ENCODE measurements around the gene CCDC187. TPM values are rescaled to one million over a fixed set of nuclear protein-coding genes. Genes with fewer than 3 reads are reported as not detected.
"Not testable (repeated sequence)": the region's sequence is repeated elsewhere in the genome, so short reads cannot be mapped to it uniquely, and the experiment has no call there.

The CCDC187 gene
- total RNA-seq, 1 experiment from 2014 or later = 0.61 TPM

DNA sequence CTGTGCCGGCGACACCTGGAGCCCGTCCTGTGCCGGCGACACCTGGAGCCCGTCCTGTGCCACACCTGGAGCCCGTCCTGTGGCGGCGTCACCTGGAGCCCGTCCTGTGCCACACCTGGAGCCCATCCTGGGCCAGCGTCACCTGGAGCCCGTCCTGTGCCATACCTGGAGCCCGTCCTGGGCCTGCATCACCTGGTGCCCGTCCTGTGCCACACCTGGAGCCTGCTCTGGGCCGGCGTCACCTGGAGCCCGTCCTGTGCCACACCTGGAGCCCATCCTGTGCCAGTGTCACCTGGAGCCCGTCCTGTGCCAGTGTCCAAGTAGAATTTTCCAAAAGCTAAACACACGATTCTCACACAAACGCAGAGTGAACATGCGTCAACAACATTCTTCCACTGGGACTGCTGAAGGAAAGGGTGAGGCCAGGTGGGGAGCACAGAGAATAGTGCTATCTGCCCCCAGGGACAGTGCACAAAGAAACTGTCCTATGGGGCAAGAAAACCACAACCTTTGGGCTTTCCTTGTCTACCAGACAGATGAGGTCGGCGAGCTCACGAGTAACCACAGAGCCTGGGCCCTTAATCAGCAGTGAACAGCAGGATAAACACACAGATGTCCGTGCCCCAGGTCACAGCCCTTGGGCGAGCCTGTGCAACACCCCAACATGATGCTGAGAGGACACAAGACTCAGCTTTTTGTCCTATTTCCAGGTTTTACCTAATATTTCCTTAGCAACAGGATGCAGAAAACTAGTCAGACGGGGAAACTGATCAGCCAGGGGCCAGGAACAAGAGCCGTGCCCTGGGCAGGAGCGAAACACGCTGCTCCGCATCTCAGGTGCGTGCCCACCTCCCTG, 66.2 kb downstream of the CCDC187 start:
- no peak for DNase-seq (ENCODE audit: low spot score)
- in situ Hi-C loops (cut with HindIII; ENCODE audit: low sequenced_read_pairs) = no loop called here

DNA sequence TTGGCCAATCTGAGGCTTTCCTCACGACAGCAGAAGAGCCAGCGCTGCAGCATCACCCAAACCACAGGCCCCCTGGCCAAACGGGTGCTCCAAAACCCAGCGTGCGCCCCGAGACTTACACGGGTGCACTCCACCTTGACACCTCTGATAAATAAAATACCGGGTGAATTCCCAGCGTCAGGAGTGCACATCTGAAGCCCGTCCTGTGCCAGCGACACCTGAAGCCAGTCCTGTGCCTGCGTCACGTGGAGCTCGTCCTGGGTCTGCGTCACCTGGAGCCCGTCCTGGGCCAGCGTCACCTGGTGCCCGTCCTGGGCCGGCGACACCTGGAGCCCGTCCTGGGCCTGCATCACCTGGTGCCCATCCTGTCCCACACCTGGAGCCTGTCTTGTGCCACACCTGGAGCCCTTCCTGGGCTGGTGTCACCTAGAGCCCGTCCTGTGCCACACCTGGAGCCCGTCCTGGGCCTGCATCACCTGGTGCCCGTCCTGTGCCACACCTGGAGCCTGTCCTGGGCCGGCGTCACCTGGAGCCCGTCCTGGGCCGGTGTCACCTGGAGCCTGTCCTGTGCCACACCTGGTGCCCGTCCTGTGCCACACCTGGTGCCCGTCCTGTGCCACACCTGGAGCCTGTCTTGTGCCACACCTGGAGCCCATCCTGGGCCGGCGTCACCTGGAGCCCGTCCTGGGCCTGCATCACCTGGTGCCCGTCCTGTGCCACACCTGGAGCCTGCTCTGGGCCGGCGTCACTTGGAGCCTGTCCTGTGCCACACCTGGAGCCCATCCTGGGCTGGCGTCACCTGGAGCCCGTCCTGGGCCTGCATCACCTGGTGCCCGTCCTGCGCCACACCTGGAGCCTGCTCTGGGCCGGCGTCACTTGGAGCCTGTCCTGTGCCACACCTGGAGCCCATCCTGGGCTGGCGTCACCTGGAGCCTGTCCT, 67.2 kb downstream of the CCDC187 start:
- in situ Hi-C loops (cut with HindIII; ENCODE audit: low sequenced_read_pairs); DNase-seq (ENCODE audit: low spot score): not testable (repeated sequence)

DNA sequence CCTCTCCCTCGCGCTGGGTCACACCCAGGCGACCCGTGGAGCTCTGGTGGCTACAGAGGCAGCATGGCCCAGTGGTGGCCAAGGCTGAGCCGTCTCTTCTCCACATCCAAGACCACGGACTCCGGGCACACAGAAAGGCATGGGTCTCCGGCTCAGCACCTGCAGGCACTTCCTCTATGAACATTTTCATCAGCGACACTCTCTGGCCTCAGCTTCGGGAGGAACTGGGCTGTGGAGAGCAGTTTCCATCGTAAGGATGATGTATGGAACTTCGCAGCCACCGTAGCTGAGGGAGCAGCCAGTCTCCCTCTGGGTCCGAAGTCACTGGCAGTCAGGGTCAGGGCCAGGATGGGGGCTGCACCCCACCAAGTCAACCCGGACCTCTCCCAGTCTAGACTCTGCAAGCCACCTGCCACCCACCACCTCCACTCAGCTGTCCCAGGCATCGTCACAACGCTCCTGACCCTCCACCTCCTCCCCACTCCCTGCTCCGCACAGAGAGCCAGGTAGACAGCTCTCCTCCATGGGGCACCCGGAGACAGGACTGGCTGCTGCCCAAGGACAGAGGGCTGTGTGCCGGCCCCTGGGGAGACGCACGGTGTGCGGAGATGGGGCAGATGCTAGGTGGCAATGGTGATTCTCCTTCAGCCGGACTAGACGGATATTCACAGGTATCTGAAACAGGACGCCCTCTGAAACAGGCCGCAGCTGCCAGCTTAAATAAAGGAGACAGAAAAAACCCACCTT, 68.0 kb downstream of the CCDC187 start:
- in situ Hi-C loops (cut with HindIII; ENCODE audit: low sequenced_read_pairs) = no loop called here

DNA sequence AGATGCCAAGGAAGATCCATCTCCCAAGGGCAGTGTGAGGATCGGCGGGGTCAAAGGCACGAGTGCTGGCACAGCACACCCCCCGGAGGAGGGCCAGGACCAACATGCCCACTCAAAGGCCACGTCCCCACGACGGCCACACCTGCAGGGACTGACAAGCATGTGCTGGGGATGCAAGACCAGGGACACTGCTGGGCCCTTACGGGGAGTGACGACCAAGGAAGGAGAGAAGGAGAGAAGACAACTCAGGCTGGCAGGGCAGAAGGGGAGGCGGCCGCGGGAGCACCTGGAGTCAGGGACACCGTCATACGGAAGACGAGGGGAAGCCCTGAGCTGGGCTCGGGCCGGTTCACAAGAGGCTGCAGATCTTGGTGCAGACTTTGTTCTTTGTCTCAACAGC, 68.7 kb downstream of the CCDC187 start:
- DNase-seq (ENCODE audit: low spot score) = no peak
- in situ Hi-C loops (cut with HindIII; ENCODE audit: low sequenced_read_pairs) = no loop called here

More for the DNA sequence above, 68.0 kb downstream of the CCDC187 start:
- peak; percentile 66 for DNase-seq (ENCODE audit: low spot score)

DNA sequence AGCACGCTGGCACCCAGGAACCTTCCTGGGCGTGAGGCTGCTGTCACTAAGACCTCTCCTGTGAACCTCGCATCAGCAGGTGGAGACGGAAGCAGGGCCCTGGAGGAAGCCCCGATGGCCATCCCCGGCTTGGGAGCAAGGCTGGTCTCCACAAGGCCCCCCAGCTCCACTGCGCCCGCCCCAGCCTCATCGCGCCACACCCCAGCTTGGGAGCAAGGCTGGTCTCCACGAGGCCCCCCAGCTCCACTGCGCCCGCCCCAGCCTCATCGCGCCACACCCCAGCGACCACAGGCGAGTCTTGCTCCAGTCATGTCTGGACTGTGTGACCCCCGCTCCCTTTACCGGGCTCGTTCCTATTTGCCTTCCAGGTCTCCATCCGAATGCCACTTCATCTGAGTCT, 69.3 kb downstream of the CCDC187 start:
- in situ Hi-C loops (cut with HindIII; ENCODE audit: low sequenced_read_pairs) = no loop called here
- DNase-seq (ENCODE audit: low spot score) = no peak

DNA sequence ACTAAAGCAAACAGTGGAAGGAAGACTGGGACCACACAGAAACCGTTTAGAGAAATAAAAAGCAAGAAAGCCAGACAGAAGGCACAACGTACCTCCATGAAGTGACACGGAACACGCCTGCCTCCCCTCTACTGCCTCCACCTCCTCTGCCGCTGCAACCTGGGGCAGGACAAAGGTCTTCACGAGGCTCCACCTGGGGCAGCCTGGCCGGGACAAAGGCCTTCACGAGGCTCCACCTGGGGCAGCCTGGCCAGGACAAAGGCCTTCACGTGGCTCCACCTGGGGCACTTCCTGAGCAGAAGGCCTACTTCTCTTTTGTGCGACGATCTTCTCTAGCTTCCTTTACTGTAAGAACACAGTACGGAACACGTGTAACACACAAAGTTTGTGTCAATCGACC, 70.0 kb downstream of the CCDC187 start:
- in situ Hi-C loops (cut with HindIII; ENCODE audit: low sequenced_read_pairs) = no loop called here
- DNase-seq (ENCODE audit: low spot score) = no peak

DNA sequence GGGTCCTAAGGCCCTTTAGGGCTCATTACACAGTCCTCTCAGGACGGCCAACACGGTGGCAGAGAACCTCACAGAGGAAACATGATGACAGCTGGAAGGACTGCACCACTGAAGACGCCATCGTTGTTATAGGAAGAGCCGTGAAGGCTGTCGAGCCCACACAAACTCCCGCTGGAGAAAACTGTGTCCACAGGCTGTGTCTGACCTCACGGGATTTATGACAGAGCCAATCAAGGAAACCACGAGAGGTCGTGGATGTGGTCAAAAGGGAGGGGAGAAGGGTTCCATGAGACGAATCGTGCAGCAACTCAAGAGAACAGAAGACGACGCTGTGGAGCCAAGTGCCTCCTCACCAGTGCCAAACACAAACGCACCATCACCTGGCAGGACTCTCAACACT, 70.5 kb downstream of the CCDC187 start:
- no peak for DNase-seq (ENCODE audit: low spot score)
- in situ Hi-C loops (cut with HindIII; ENCODE audit: low sequenced_read_pairs) = no loop called here

DNA sequence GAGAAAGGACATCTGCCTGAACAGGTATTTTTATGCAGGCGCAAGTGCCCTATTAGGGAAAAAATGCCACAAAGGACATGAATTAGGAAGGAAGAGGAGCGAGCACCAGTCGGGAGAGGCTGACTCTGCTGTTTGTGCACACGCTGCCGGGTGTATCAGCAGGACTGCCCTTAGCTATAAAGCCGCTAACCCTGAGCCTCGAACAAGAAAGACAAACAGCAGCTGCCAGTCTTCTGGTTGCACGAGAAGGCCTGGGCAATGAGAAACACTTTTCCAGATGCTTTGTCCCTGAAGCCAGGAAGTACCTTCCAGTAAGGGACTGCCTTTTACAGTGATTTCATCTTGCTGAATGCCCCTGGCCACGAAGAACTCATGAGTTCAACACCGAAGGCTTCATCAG, 70.9 kb downstream of the CCDC187 start:
- DNase-seq (ENCODE audit: low spot score) = no peak
- in situ Hi-C loops (cut with HindIII; ENCODE audit: low sequenced_read_pairs) = no loop called here

DNA sequence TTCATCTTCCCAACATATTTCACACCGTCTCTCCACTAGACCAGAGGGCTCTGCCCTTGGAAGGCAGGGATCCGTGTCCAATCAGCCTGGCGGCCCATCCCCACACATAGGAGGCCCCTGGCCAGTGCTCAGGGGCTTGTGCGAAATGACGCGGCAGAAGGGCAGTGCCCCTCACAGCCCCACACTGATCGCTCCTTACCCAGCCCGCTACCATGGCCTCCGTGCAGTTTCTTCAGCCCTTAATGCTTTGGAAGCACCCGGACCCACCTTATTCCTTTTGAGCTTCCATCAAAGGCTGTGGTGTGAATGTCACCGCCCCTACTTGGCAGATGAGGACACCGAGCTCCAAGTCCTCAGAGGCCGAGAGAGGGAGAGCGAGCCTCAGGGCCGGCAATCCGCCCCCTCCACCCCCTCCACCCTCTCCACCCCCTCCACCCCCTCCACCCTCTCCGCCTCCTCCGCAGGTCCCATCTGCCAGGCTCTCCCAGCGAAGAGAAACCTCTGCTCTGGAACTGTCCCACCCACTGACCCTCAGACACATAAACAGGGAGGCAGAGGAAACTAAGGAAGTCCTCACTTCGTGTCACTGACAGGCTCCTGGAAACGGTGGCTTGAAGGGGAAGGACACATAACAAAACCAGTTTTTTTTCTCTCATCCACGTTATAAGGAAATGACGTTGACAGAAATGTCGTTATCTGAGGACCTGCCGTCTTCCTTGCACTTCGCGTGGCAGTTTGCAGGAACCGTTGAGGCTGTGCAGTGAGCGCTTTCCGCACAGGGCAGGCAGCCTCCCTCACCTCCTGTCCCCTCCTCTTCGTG, 72.2 kb downstream of the CCDC187 start:
- no peak for DNase-seq (ENCODE audit: low spot score)
- in situ Hi-C loops (cut with HindIII; ENCODE audit: low sequenced_read_pairs) = no loop called here

DNA sequence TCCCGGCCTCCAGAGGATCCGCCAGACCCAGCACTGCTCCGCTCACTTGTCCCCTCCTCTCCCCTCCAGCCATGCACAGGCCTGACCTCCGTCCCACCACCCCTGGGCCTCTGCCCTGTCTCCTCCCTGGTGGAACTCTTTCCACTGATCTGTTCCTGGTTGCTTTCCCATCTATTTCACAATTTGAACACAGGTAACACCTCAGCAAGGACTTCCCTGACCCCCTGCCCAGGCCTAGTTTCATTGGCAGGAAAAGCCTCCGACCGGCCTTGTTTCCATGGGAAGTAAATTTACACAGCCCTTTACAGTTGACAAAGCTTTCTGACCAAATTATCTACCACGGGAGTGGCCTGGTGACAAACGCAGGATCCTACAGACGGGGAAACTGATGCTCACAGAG, 73.1 kb downstream of the CCDC187 start:
- DNase-seq (ENCODE audit: low spot score) = no peak
- in situ Hi-C loops (cut with HindIII; ENCODE audit: low sequenced_read_pairs) = no loop called here

DNA sequence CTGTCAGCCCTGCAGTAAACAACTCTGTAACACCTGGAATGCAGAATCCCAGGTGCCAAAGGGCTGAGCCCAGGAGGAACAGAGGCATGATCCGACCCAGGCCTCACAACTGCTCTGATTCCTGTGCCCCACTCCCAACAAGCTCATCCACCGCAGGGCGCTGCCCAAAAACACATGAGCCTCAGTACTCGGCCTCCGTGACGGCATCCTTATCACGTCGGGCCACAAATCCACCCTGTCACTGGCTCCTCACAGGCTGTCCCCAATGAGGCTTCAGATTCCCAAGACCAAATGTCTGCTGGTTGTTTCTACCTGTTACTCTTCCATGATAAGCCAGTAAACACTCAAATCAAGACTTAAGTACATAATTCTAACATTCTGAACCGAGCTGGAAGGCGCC, 73.5 kb downstream of the CCDC187 start:
- in situ Hi-C loops (cut with HindIII; ENCODE audit: low sequenced_read_pairs) = no loop called here
- no peak for DNase-seq (ENCODE audit: low spot score)

DNA sequence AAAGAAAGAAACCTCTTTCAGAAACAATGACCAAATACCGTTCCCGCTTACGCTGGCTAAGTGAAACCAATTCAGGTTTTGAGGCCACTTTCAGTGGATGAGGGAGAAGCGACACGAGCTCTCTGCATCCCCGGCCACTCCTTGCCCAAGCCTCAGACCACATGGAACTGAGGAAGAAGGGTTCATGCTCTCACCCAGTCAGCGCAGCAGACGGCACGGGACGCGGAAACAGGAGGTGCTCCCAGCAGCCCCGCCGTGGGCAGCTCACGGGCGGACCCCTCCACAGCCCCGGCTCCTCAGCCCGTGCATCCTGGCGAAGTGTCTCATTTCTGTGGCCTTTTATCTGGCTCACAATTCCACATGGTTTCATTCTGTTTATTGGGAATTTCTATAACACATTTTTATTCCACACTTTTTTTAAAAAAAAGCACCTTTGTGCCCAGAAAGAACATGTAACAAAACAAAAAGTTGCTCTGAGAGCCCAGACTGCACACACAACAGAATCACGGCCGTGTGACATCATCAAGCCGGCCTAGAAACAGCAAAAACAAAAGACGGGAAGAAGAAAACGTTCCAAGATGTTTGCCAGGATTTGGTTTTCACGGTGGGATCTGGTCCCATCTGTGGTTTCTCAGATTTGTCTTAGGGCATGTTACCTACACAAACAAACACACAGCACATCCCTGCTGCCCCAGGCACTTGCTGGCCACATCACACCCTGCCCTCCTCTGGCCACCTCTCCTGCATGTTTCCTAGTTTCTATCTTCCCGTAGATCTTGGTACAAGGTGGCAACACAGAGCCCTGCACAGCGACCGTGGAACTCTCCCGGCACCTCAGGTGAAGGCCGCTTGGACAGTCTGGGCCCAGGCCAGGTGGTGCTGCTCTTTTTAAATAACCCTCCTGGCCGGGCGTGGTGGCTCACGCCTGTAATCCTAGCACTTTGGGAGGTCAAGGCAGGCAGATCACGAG, 74.5 kb downstream of the CCDC187 start:
- in situ Hi-C loops (cut with HindIII; ENCODE audit: low sequenced_read_pairs) = no loop called here
- peak; percentile 46 for DNase-seq (ENCODE audit: low spot score)

DNA sequence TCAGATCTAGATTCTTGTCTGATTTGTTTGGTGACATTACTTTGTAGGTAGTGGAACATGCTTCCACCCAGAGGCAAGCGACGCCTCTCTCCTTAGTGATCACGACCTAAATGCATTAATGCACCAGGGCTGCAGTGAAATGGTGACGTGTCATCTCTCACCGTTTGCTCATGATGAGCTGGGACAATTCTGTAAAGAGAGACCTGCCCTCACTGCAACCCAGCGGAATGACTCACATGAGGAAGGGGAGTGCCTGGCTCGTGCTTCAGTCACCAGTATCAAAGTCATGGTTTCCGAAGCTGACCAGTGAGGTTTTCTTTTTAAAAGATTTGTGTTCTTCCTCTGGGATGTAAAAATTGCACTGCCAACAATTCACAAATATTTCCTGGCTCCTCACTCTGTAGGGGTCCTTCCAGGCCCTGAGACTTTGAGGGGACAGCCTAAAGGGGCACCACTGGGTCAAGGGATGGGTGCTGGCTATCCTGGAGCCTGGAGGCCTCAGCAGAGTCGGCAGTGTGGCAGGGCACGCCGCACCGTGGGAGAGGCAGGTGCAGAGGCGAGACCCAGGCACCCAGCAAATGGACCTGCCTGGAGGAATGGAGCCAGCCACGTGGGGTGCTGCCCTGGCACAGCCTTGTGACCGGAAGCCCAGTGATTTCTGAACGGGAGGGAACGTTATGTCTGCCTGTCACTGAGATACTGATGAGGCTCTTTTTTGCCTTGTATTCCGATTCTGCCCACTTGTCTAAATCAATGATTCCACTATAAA, 75.6 kb downstream of the CCDC187 start:
- in situ Hi-C loops (cut with HindIII; ENCODE audit: low sequenced_read_pairs) = no loop called here
- peak; percentile 64 for DNase-seq (ENCODE audit: low spot score)

DNA sequence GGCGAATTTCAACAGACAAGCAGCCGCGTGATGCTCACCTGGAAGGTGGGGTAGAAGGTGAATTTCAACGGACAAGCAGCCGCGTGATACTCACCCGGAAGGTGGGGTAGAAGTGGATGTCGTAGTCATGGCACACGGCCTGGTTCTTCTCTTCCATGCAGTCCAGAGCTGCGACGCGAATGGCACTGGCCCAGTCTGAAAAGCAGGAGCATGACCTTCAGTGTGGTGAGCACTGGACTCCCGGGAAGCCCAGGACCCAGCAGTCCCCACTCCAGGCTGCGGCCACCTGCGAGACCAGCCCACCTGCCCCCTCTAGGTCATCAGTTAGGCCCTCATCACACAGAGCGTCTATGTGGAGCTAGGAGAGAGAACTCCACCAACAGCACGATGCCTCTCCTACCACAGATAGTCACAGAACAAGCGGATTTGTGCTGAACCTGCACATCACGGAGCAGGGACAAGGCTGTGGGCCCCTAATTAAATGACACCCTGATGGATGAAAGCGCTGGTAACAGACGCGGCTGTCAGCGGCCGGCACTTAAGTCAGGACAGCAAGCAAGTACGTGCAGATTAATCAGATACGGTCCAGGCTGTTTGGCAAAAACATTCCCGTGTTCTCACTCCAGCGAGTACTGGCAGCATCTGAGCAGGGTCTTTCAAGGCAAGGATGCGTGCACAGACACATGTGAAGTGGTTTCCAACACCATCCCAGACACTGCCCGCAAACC, 77.0 kb downstream of the CCDC187 start:
- no peak for DNase-seq (ENCODE audit: low spot score)
- in situ Hi-C loops (cut with HindIII; ENCODE audit: low sequenced_read_pairs) = no loop called here

DNA sequence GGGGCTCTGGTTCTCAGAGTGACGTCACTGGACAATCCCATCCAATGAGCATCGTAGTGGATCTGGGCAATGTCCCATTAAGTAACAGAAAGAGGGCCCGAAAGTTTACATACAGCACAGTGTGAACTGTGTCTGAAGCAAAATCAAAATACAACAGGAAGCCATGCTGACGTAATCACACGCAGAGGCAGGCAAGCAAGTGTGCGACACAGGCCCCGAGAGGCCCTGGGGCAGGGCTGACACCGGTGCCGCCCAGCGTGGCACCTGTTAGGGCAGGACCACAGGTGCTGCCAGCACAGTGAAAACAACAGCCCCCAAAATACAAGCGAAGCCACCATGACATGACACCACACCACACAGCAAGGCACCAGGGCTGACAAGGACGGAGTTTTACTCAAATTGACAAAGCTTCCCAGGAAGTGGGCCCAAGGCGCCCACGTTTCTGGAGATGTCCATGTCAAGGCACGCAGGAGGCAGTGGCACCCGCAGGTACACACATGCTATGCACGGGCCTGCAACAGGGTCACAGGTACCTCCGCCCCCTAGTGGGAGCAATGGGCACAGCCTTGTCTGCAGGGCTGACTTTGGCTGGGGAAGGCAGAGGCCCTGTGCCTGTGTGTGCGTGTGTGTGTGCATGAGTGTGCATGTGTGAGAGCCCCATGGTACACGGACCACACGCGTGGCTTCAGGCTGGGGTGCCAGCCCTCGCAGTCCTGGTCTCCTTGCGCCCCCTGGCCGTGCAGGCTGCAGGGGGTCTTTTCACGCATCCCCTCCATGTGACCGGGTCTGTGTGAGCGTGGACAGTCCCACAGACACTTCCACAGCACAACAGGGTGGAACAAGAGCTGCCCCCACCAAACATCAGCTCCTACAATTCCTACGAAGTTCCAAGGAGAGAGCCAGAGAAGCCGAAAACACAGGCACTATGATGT, 77.9 kb downstream of the CCDC187 start:
- DNase-seq (ENCODE audit: low spot score) = peak; percentile 61
- in situ Hi-C loops (cut with HindIII; ENCODE audit: low sequenced_read_pairs) = no loop called here

Data from G401 (cell line).